ENCODE results near the gene NOTCH4. TPM values are rescaled to one million over a fixed set of nuclear protein-coding genes. Genes with fewer than 3 reads are reported as not detected.

The NOTCH4 gene
- total RNA-seq, 2 donors from 2014 or later, result 0.60 to 1.0 TPM

GRCh38 chr6:32151863-32152768 is 71.8 kb downstream of the NOTCH4 start, which contains the start of gene PRRT1:
Gene PRRT1 (minus strand): TSS chr6:32151939. CDS start chr6:32151827, 112 bp downstream.
- H3K27ac Mint-ChIP-seq, result peak within 1 kb of the TSS; percentile 53
- peaks cover 46% of the 10 kb centered on the region for H3K4me1 Mint-ChIP-seq
- no peaks in the 10 kb centered on the region for H3K9me3 ChIP-seq (ENCODE audit: control insufficient read depth, low read length, poor library complexity, severe bottlenecking)
- H3K27me3 Mint-ChIP-seq, result peaks cover 36% of the 10 kb centered on the region
- DNase-seq, result no peak
- peak within 1 kb of the TSS; percentile 78 for H3K4me3 Mint-ChIP-seq
- H3K36me3 Mint-ChIP-seq (ENCODE audit: low read depth), result peaks cover 11% of the 10 kb centered on the region
- ATAC-seq, result no peak

- no peak for DNase-seq
- Mint-ChIP-seq H3K27me3 (peaks cover 42% of the 10 kb centered on the region), H3K4me3 (peak overlapping the region; percentile 25), H3K4me1 (peaks cover 46% of the 10 kb centered on the region), H3K27ac (no peak overlapping the region), H3K36me3 (ENCODE audit: low read depth) (peaks cover 11% of the 10 kb centered on the region)
- H3K9me3 ChIP-seq (ENCODE audit: control insufficient read depth, low read length, poor library complexity, severe bottlenecking), result no peaks in the 10 kb centered on the region
- no peak for ATAC-seq
Observed at GRCh38 chr6:32151181-32151862, 72.5 kb downstream of the NOTCH4 start.

- Mint-ChIP-seq H3K27me3 (peaks cover 47% of the 10 kb centered on the region), H3K4me3 (peak overlapping the region; percentile 52), H3K27ac (no peak overlapping the region), H3K4me1 (peaks cover 44% of the 10 kb centered on the region), H3K36me3 (ENCODE audit: low read depth) (peaks cover 9% of the 10 kb centered on the region)
- ATAC-seq, result no peak
- no peaks in the 10 kb centered on the region for H3K9me3 ChIP-seq (ENCODE audit: control insufficient read depth, low read length, poor library complexity, severe bottlenecking)
- DNase-seq, result no peak
Observed at GRCh38 chr6:32149932-32150870, 73.7 kb downstream of the NOTCH4 start.

- Mint-ChIP-seq H3K27ac (no peak overlapping the region), H3K4me1 (peaks cover 38% of the 10 kb centered on the region), H3K36me3 (ENCODE audit: low read depth) (peaks cover 9% of the 10 kb centered on the region), H3K27me3 (peaks cover 47% of the 10 kb centered on the region), H3K4me3 (peak overlapping the region; percentile 87)
- peak; percentile 27 for ATAC-seq
- H3K9me3 ChIP-seq (ENCODE audit: control insufficient read depth, low read length, poor library complexity, severe bottlenecking), result no peaks in the 10 kb centered on the region
- no peak for DNase-seq
Observed at GRCh38 chr6:32149092-32149755, 74.6 kb downstream of the NOTCH4 start.

- H3K27ac Mint-ChIP-seq, result peak overlapping the region; percentile 46
- peaks cover 47% of the 10 kb centered on the region for H3K27me3 Mint-ChIP-seq
- peaks cover 9% of the 10 kb centered on the region for H3K36me3 Mint-ChIP-seq (ENCODE audit: low read depth)
- DNase-seq, result peak; percentile 47 to 63 (median 49)
- H3K9me3 ChIP-seq (ENCODE audit: control insufficient read depth, low read length, poor library complexity, severe bottlenecking), result no peaks in the 10 kb centered on the region
- peak; percentile 84 for ATAC-seq
- peaks cover 33% of the 10 kb centered on the region for H3K4me1 Mint-ChIP-seq
- peak overlapping the region; percentile 87 for H3K4me3 Mint-ChIP-seq
Observed at GRCh38 chr6:32148289-32149091, 75.4 kb downstream of the NOTCH4 start.

- peaks cover 26% of the 10 kb centered on the region for H3K4me1 Mint-ChIP-seq
- H3K27ac Mint-ChIP-seq, result peak overlapping the region; percentile 46
- peaks cover 9% of the 10 kb centered on the region for H3K36me3 Mint-ChIP-seq (ENCODE audit: low read depth)
- no peaks in the 10 kb centered on the region for H3K9me3 ChIP-seq (ENCODE audit: control insufficient read depth, low read length, poor library complexity, severe bottlenecking)
- no peak for DNase-seq
- no peak for ATAC-seq
- peaks cover 43% of the 10 kb centered on the region for H3K27me3 Mint-ChIP-seq
- H3K4me3 Mint-ChIP-seq, result peak overlapping the region; percentile 87
Observed at GRCh38 chr6:32147401-32148132, 76.3 kb downstream of the NOTCH4 start.

- no peak overlapping the region for H3K27ac Mint-ChIP-seq
- H3K27me3 Mint-ChIP-seq, result peaks cover 50% of the 10 kb centered on the region
- H3K4me1 Mint-ChIP-seq, result peaks cover 23% of the 10 kb centered on the region
- no peak for ATAC-seq
- no peak overlapping the region for H3K4me3 Mint-ChIP-seq
- DNase-seq, result no peak
- no peaks in the 10 kb centered on the region for H3K9me3 ChIP-seq (ENCODE audit: control insufficient read depth, low read length, poor library complexity, severe bottlenecking)
- peaks cover 12% of the 10 kb centered on the region for H3K36me3 Mint-ChIP-seq (ENCODE audit: low read depth)
Observed at GRCh38 chr6:32146687-32147086, 77.2 kb downstream of the NOTCH4 start.

GRCh38 chr6:32146287-32146686 is 77.6 kb downstream of the NOTCH4 start:
- no peak overlapping the region for H3K4me3 Mint-ChIP-seq

More at GRCh38 chr6:32146287-32146686, 77.6 kb downstream of the NOTCH4 start:
- no peak for ATAC-seq
- peaks cover 52% of the 10 kb centered on the region for H3K27me3 Mint-ChIP-seq
- H3K27ac Mint-ChIP-seq, result no peak overlapping the region
- H3K4me1 Mint-ChIP-seq, result peaks cover 21% of the 10 kb centered on the region
- no peak for DNase-seq
- H3K9me3 ChIP-seq (ENCODE audit: control insufficient read depth, low read length, poor library complexity, severe bottlenecking), result no peaks in the 10 kb centered on the region
- peaks cover 15% of the 10 kb centered on the region for H3K36me3 Mint-ChIP-seq (ENCODE audit: low read depth)

Other genes starting within 250 kb of the NOTCH4 start
- gene C4A, start 242.0 kb downstream of the NOTCH4 start, total RNA-seq, result 1 to 10 TPM; 3.8 to 5.4 TPM
- 1 to 10 TPM; 2.2 to 3.7 TPM for gene C4B, start 209.3 kb downstream of the NOTCH4 start, total RNA-seq
- gene CYP21A2, start 185.7 kb downstream of the NOTCH4 start, total RNA-seq, result under 1 TPM; 0.35 to 0.76 TPM
- 10 to 100 TPM in 1 of 2 donors, 1 to 10 TPM in 1; 7.3 to 11.4 TPM for gene TNXB, start 114.7 kb downstream of the NOTCH4 start, total RNA-seq
- 100 to 1,000 TPM; 107 to 117 TPM for gene ATF6B, start 95.8 kb downstream of the NOTCH4 start, total RNA-seq
- 1 to 10 TPM; 1.5 to 1.6 TPM for gene FKBPL, start 93.8 kb downstream of the NOTCH4 start, total RNA-seq
- under 1 TPM; 0.35 to 0.50 TPM for gene PRRT1, start 72.1 kb downstream of the NOTCH4 start, total RNA-seq
- gene PPT2, start 69.9 kb downstream of the NOTCH4 start, total RNA-seq, result 1 to 10 TPM; 8.1 to 9.2 TPM
- 1 to 10 TPM; 9.6 to 9.7 TPM for gene EGFL8, start 59.5 kb downstream of the NOTCH4 start, total RNA-seq
- gene AGPAT1, start 48.0 kb downstream of the NOTCH4 start, total RNA-seq, result 10 to 100 TPM; 22.7 to 54.2 TPM
- 10 to 100 TPM; 20.9 to 30.0 TPM for gene RNF5, start 45.7 kb downstream of the NOTCH4 start, total RNA-seq
- 10 to 100 TPM; 22.2 to 27.4 TPM for gene AGER, start 39.8 kb downstream of the NOTCH4 start, total RNA-seq
- gene PBX2, start 33.9 kb downstream of the NOTCH4 start, total RNA-seq, result 100 to 1,000 TPM; 103 to 110 TPM
- 100 to 1,000 TPM; 268 to 291 TPM for gene GPSM3, start 31.4 kb downstream of the NOTCH4 start, total RNA-seq
- not detected for gene TSBP1, start 147.8 kb upstream of the NOTCH4 start, total RNA-seq
- gene BTNL2, start 183.1 kb upstream of the NOTCH4 start, total RNA-seq, result not detected
- gene HLA-DRA, start 215.8 kb upstream of the NOTCH4 start, total RNA-seq, result 100 to 1,000 TPM in 1 of 2 donors, 10 to 100 TPM in 1; 80.9 to 117 TPM